ENCODE measurements around the gene MMP3.

- no peak for TF ChIP-seq POLR2A (IDR thresholded peaks at IDR 0.05; ENCODE audit: low read depth, low read length)
- no peak for TF ChIP-seq POLR2AphosphoS5 (IDR thresholded peaks at IDR 0.05; ENCODE audit: low read depth, low read length)
These were observed 7.8 kb upstream of the MMP3 start for GRCh38 chr11:102850973-102851745.
